NCI-H2227 (cell line): Measurements from ENCODE around the gene MPPED1.

Experiments used
- DNase-seq: peaks from one replicate; lab custom pipeline; 2025; ENCODE audit not compliant: unreplicated experiment; lab: John Stamatoyannopoulos, UW

The MPPED1 gene

DNA sequence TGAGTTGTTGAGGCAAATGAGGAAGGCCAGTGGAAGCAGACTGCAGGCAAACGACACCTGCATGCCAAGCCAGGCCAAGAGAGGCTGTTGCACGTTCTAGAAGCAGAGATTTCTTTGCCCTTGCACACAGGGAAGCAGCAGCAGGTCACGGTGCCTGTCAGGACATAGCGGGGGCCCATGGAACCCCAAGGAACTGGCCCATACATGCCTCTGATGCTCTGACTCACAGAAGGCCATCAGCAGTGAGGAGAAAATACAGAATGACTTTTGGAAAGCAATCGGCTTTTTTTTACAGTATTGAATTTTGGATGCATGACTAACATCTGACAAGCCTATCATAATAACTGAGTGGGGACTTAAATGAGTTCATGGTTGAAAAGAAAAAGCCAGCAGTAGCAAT is 123.9 kb downstream of the MPPED1 start:
- DNase-seq: no peak

- DNase-seq: no peak
Observed at GRCh38 chr22:43537019-43537585, 125.3 kb downstream of the MPPED1 start.

DNA sequence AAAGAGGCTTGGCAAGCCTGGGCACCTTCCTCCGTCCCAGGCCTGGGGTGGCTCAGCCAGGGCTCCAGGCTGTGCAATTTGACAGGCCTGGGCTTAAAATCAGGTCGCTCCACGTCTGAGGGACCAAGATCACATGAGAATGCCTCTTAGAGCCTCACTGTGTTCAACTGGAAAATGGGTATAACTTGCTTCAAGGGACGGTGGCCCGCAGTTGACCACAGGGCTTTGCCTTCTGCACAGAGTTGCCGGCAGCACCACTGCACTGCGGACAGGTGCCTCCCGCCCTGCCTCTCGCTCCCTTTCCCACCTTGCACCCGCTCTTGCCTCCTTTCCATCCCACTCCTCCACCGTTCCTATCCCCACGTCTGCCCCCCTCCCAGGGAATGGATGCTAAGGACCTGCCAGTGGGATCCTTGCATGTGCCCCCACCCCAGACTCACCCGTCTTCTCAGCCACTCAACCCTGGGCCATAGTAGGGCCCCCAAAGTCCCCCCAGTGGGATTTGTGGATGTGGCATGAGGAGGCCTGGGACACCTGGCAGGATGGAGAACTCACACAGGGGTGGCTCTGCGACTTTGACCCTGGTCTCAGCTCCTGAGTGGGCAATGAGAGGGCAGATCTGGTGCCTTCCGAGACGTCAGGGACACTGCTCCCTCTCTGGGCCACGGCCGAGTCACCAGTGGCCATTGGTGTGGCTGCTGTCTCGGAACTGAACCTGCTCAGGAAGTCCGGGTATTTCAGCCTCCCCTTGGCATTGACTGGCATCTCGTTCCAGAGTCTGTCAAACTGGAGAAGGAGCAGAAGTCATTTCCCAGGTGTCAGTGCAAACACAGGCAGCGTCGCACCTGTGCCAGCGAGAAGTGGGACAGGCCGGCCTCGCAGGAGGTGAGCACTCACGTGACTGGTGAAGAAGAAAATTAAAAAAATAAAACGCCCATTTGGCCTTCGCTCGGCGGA is 128.0 kb downstream of the MPPED1 start:
- no peak for DNase-seq

- no peak for DNase-seq
Observed at GRCh38 chr22:43540529-43540923, 128.7 kb downstream of the MPPED1 start.

DNA sequence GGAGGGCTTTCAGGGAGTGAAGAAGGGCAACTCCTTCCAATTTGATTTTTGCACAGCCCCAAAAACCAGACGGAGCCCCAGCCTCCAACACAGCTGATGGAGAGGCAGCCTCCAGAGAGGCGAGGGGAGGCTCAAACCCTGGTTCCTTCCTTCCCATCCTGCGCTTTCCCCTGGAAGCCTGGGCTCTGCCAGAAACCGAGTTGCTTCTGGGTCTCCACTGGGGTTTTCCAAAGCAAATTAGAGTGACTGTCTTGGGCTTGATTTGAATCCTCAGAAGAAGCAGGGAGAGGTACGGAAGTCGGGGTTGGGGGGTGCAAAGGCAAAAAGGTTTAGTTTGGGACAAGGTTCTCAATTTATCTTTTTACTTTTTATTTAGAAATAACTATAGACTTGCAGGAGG is 129.2 kb downstream of the MPPED1 start:
- DNase-seq: no peak

GRCh38 chr22:43541462-43542407 is 129.9 kb downstream of the MPPED1 start:
- no peak for DNase-seq

- no peak for DNase-seq
Observed at GRCh38 chr22:43542681-43543521, 131.1 kb downstream of the MPPED1 start.

- DNase-seq: no peak
Observed at GRCh38 chr22:43543522-43544288, 131.9 kb downstream of the MPPED1 start.

DNA sequence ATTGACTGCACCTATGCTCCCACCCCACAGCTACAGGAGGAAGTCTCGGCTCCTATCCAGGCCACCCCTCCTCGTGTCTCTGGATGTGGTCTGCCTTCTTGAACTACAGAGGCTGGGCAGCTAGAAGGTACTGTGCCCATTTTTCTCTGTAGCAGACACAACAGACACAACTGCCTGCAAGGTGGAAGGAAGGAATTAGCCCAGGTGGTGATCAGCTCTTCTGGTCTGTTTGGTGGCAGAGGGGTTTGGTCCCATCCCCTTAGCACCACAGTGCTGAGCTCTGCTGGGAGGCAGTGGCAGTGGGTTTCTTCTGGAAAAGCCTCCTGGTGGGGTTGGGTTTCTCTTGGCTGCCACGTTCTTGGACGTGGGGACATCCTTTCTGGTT is 132.5 kb downstream of the MPPED1 start:
- no peak for DNase-seq

DNA sequence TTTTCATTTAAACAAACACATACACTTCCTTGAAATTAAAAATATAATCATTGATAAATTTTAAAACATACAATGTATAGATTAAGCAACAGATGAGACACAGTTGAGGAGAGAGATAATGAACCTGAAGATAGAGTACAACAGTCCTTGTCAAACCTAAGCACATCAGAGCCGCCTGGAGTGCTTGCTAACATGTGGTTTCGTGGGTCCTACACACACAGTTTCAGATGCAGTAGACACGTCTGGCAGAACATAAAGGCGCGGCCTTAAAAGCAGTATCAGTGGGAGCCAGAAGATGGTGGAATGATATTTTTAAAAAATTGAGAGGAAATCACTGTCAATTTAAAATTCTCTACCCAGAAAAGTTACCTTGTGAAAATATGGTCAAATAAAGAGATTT is 134.4 kb downstream of the MPPED1 start:
- no peak for DNase-seq

GRCh38 chr22:43550024-43550620 is 138.3 kb downstream of the MPPED1 start:
- no peak for DNase-seq

- DNase-seq: no peak
Observed at GRCh38 chr22:43550672-43551071, 138.9 kb downstream of the MPPED1 start.

DNA sequence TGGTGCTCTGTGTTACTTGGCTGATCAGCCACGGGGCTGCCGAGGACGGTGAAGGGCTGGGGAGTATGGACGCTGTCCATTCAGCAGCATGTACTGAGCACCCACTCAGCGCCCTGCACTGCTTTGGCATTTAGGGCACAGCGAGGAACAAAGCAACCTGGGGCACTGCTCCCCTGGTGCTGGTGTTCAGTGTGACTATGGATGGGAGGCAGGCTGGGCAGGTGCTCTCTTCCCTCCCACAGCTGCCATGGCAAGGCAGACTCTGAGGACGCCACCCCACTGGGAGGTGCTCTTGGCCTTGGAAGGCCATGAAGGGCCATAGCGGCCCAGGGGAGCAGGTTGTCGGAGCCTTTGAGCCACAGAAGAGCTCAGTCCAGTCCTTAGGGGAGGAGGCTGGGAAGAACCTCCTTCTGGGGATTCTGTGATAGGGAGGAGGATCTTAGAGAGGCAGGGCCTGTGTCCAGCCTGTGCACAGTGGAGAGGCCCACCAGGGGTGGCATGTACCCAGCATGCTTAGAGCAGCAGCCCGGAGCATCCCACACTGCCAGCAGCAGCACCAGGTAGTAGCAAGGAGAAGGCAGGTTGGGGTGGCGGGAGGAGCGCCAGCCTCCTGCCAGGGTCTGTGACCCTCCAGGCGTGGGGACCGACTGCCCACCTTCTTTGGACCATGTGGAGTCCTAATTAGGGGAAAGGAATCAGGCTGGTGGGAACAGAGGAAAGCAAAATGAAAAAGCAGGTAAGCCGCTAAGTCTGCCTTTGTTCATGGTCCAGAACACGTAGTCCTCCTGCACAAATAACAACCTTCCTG is 141.8 kb downstream of the MPPED1 start:
- DNase-seq: no peak

DNA sequence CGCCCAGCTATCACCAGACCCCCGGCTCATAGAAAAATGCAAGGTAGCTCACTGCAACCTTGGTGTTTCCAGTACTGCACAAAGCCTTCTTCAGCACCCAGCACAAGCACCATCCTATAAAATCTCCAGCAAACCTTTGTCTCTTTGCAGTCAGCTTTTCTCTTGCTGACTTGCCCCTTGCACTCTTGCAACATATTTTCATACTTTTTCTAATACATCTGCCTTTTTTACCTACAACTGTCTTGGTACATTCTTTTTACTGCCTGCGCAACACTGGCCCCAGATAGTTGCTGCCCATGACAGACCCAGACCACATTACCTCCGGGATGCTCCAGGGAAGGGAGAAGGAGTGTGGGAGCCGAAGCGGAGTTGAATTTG is 142.4 kb downstream of the MPPED1 start:
- DNase-seq: no peak

GRCh38 chr22:43554694-43555365 is 143.0 kb downstream of the MPPED1 start:
- DNase-seq: no peak

GRCh38 chr22:43555561-43556515 is 144.0 kb downstream of the MPPED1 start:
- no peak for DNase-seq
